AG04450 (cell line): ENCODE results near the gene PTGES2. TPM values are rescaled to one million over a fixed set of nuclear protein-coding genes. Genes with fewer than 3 reads are reported as not detected.

Experiments used
- CTCF ChIA-PET: fragments of 300-600, 350-600 bp; formaldehyde crosslinking; extraction: SDS; loops from one replicate; lab custom pipeline; 2022; ENCODE audit warnings: antibody characterized with exemption, inconsistent platforms; lab: Charles Lee
- POLR2A ChIA-PET: fragments of 350-600 bp; formaldehyde crosslinking; extraction: SDS; loops from one replicate; lab custom pipeline; 2021; ENCODE audit warnings: antibody characterized with exemption, inconsistent platforms; lab: Yijun Ruan, JAX
- DNase-seq: peaks from one replicate; pipeline ENCODE4 v3.0.0-alpha.2; 2011; ENCODE audit warnings: low read depth, low spot score
- H3K27ac ChIP-seq: one replicate; pipeline ENCODE4 v1.5.1; 2012; ENCODE audit warnings: low read depth, low read length, control low read depth
- H3K27me3 ChIP-seq: one replicate; pipeline ENCODE4 v1.6.0; 2012; ENCODE audit warnings: low read length; ENCODE audit not compliant: control insufficient read depth, insufficient read depth
- H3K4me3 ChIP-seq: 2 replicates; pipeline ENCODE4 v1.5.1; 2011; ENCODE audit warnings: mild to moderate bottlenecking, low read depth, low read length, control low read depth
- H3K9me3 ChIP-seq: 2 replicates; pipeline ENCODE4 v1.5.1; 2012; ENCODE audit warnings: low read length; ENCODE audit not compliant: control insufficient read depth, insufficient read depth
- CTCF ChIP-seq: IDR thresholded peaks from 2 replicates; pipeline ENCODE4 v1.5.1; 2011; ENCODE audit warnings: low read depth, low read length, control low read depth, inconsistent platforms
- polyA plus RNA-seq: library from polyadenylated mRNA; depleted of rRNA; stranded (reverse); fragments of >200 nt; gene quantifications from 2 replicates; pipeline ENCODE4 v1.2.3, GENCODE V29; 2011

PTGES2 gene
- polyA plus RNA-seq, 1 experiment, result 56.3 TPM

GRCh38 chr9:128080206-128080605 lies 47.3 kb downstream of the PTGES2 start:
- no peaks in the 10 kb centered on the region for H3K9me3 ChIP-seq
- H3K27me3 ChIP-seq, result no peaks in the 10 kb centered on the region
- ChIA-PET CTCF (interaction anchor here (0.7 to 2.9 kb wide), 3 partner anchors 37 to 283 kb away, joined by 3 to 11 read pairs (median 7); no protein-coding TSS in a partner anchor), POLR2A (interaction anchor here (2.5 kb wide), 1 partner anchor 13 kb away, joined by 25 read pairs; the partner anchor contains the start of genes NAIF1 and SLC25A25)
- no peak overlapping the region for H3K4me3 ChIP-seq
- peak overlapping the region; percentile 59 for H3K27ac ChIP-seq
- no peak for DNase-seq
- TF ChIP-seq CTCF, result no peak

GRCh38 chr9:128078504-128079434 lies 48.8 kb downstream of the PTGES2 start:
- Histone ChIP-seq H3K9me3 (no peaks in the 10 kb centered on the region), H3K4me3 (no peak overlapping the region), H3K27ac (peak overlapping the region; percentile 57), H3K27me3 (no peaks in the 10 kb centered on the region)
- CTCF ChIA-PET, result interaction anchor here (0.6 to 2.9 kb wide), 4 partner anchors 12 to 420 kb away, joined by 3 to 11 read pairs (median 8); partner anchors contain the start of gene NAIF1
- TF ChIP-seq CTCF, result no peak
- POLR2A ChIA-PET, result interaction anchor here (1.2 kb wide), 1 partner anchor 11 kb away, joined by 4 read pairs; the partner anchor contains the start of genes NAIF1 and SLC25A25
- DNase-seq, result no peak

GRCh38 chr9:128077847-128078503 lies 49.6 kb downstream of the PTGES2 start:
- ChIA-PET POLR2A (interaction anchor here (1.2 kb wide), 1 partner anchor 10 kb away, joined by 4 read pairs; the partner anchor contains the start of genes NAIF1 and SLC25A25), CTCF (interaction anchor here (1.4 to 2.9 kb wide), 3 partner anchors 11 to 135 kb away, joined by 7 to 11 read pairs (median 8); partner anchors contain the start of gene NAIF1)
- peak overlapping the region; percentile 57 for H3K27ac ChIP-seq

GRCh38 chr9:128073253-128073886 lies 54.2 kb downstream of the PTGES2 start:
- Histone ChIP-seq H3K9me3 (no peaks in the 10 kb centered on the region), H3K27ac (peak overlapping the region; percentile 88), H3K4me3 (no peak overlapping the region), H3K27me3 (no peaks in the 10 kb centered on the region)
- no peak for DNase-seq
- POLR2A ChIA-PET, result interaction anchor here (0.6 to 1.9 kb wide), 2 partner anchors 8 to 28 kb away, joined by 4 to 5 read pairs; no protein-coding TSS in a partner anchor
- CTCF ChIA-PET, result interaction anchor here (1.5 to 2.1 kb wide), 2 partner anchors 15 to 130 kb away, joined by 4 to 14 read pairs; no protein-coding TSS in a partner anchor
- TF ChIP-seq CTCF, result no peak

More at GRCh38 chr9:128077847-128078503, 49.6 kb downstream of the PTGES2 start:
- Histone ChIP-seq H3K4me3 (no peak overlapping the region), H3K9me3 (no peaks in the 10 kb centered on the region), H3K27me3 (no peaks in the 10 kb centered on the region)
- no peak for DNase-seq
- TF ChIP-seq CTCF, result no peak
